C1 segment of cervical spinal cord (tissue), 14 donors: ENCODE results near the gene CANX.
"Not testable (repeated sequence)": the region's sequence is repeated elsewhere in the genome, so short reads cannot be mapped to it uniquely, and the experiment has no call there.

Experiments used
- DNase-seq, 14 donors: peaks; one replicate each; lab custom pipeline; 2025; lab: John Stamatoyannopoulos, UW

The CANX gene, protein sequence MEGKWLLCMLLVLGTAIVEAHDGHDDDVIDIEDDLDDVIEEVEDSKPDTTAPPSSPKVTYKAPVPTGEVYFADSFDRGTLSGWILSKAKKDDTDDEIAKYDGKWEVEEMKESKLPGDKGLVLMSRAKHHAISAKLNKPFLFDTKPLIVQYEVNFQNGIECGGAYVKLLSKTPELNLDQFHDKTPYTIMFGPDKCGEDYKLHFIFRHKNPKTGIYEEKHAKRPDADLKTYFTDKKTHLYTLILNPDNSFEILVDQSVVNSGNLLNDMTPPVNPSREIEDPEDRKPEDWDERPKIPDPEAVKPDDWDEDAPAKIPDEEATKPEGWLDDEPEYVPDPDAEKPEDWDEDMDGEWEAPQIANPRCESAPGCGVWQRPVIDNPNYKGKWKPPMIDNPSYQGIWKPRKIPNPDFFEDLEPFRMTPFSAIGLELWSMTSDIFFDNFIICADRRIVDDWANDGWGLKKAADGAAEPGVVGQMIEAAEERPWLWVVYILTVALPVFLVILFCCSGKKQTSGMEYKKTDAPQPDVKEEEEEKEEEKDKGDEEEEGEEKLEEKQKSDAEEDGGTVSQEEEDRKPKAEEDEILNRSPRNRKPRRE

GRCh38 chr5:179698935-179699615 lies at the start of gene CANX:
Gene CANX (plus strand): TSS chr5:179698967. CDS start chr5:179705682, 6,715 bp downstream.
- DNase-seq, result peak in 2 of 14 donors; percentile 30 to 67

DNA sequence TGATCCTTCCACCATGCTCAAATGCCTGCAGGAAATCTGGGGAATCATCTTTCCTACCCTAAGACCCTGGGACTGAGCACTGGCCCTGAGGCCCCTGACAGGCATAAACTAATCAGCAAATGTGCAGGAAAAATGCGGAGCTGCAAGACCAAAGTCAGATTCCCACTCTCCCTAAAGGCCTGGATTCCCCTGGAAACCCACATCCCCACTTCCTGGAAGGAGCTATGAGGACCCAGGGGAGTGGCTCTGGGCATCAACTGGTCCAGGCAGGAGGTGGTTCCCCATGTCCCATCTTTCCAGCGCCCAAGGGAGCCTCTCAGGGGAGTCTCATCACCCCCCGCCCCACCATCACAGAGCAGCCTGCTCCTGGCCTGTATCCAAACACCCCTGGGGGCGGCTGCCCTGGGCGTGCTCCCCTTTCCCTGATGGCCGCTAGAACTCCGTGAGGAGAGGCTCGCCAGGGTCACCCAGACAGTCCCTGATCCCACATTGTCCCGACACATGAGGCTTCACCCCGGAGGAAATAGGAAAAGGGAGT lies 49.5 kb upstream of the CANX start:
- not testable (repeated sequence) for DNase-seq

DNA sequence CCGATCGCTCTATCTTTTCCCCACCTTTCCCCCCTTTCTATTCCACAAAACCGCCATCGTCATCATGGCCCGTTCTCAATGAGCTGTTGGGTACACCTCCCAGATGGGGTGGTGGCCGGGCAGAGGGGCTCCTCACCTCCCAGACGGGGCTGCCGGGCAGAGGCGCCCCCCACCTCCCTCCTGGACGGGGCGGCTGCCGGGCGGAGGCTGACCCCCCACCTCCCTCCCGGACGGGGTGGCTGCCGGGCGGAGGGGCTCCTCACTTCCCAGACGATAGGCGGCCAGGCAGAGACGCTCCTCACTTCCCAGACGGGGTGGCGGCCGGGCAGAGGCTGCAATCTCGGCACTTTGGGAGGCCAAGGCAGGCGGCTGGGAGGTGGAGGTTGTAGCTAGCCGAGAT lies 48.5 kb upstream of the CANX start:
- DNase-seq, result not testable (repeated sequence)

GRCh38 chr5:179653135-179653534 lies 45.6 kb upstream of the CANX start:
- DNase-seq, result not testable (repeated sequence)

- DNase-seq, result not testable (repeated sequence)
Observed at GRCh38 chr5:179657302-179658178, 41.2 kb upstream of the CANX start.

DNA sequence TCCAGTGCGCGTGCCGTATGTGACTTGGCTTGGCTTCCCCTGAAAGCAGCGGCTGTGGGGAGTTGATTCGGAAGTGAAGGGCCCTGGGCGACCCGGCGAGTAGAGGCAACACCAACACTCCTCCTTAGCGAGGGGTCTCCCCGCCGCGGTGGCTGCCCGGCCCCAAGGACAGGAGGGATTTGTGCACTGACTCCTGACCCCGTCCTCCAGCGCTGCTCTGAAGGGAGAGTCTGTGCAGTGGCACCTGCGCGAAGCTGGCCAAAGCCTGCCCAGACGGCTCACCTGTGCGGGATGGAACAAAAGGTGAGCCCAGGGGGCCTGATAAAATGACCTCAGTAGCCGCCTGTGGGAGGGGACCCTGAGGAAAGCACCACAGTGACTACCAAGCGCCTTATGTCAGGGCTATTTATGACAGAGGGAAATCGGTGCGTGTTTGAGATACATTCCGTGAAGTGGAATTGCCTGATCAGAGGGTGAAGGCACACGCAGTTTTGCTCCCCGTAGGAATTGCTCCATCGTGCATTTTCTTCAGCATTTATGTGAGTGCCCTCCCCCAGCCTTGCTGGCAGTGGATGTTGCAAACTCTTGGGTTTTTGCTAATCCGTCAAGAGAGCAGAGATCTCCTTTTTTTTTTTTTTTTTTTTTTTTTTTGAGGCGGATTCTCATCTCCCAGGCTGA lies 40.4 kb upstream of the CANX start:
- DNase-seq, result peak in 1 of 14 donors; percentile 11

DNA sequence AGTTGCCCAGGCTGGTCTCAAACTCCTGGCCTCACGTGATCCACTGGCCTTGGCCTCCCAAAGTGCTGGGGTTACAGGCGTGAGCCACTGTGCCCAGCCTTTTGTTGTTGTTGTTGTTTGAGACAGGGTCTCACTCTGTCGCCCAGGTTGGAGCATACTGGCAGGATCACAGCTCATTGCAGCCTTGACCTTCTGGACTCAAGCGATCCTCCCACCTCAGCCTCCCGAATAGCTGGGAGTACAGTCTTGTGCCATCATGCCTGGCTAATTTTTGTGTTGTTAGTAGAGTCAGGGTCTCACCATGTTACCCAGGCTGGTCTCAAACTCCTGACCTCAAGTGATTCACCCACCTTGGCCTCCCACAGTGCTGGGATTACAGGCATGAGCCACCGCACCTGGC lies 37.1 kb upstream of the CANX start:
- DNase-seq, result not testable (repeated sequence)

GRCh38 chr5:179668391-179668790 lies 30.4 kb upstream of the CANX start:
- DNase-seq, result peak in 4 of 14 donors; percentile 0 to 12 (median 6)

- DNase-seq, result peak; percentile 60 to 93 (median 88)
Observed at GRCh38 chr5:179678223-179679013, 20.3 kb upstream of the CANX start.

GRCh38 chr5:179679014-179679674 lies 19.6 kb upstream of the CANX start:
- DNase-seq, result peak in 13 of 14 donors; percentile 34 to 75 (median 56)

GRCh38 chr5:179680014-179680779 lies 18.6 kb upstream of the CANX start:
- DNase-seq, result no peak

GRCh38 chr5:179680780-179681401 lies 17.9 kb upstream of the CANX start, which contains the start of gene CBY3:
Gene CBY3 (minus strand): TSS chr5:179681034. CDS start chr5:179680918, 116 bp downstream.
- DNase-seq, result no peak

GRCh38 chr5:179689212-179689611 lies 9.6 kb upstream of the CANX start:
- not testable (repeated sequence) for DNase-seq

DNA sequence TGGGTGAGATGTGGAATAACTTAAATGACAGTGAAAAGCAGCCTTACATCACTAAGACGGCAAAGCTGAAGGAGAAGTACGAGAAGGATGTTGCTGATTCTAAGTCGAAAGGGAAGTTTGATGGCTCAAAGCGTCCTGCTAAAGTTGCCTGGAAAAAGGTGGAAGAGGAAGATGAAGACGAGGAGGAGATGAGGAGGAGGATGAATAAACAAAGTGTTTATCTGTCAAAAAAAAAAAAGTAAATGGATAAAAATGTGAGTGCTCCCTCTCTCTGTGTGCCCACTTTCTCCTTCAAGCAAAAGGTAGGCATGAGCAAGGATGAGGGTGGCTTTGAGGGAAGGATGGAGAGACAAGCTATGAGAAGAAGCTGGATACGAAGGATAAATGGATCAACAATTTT lies 4.2 kb upstream of the CANX start:
- no peak for DNase-seq

- no peak for DNase-seq
Observed at GRCh38 chr5:179696603-179697002, 2.2 kb upstream of the CANX start.

- DNase-seq, result no peak
Observed at GRCh38 chr5:179697108-179697507, 1.7 kb upstream of the CANX start.

DNA sequence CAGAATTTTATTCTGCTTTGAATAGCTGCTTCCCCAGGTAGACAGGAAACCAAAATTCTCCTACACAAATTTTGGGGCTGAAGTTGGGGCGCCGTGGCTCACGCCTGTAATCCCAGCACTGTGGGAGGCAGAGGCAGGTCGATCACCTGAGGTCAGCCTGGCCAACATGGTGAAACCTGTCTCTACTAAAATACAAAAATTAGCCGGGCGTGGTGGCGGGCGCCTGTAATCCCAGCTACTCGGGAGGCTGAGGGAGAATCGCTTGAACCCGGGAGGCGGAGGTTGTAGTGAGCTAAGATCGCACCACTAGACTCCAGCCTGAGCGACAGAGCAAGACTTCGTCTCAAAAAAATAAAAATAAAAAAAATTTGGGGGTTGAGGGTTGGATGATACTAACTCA lies 1.2 kb upstream of the CANX start:
- DNase-seq, result not testable (repeated sequence)
